ENCODE results near the gene NTF4. TPM values are rescaled to one million over a fixed set of nuclear protein-coding genes. Genes with fewer than 3 reads are reported as not detected.

NTF4 gene
- total RNA-seq, 3 donors from 2014 or later (not counting 1 experiment from before 2014, with no cell fraction given): not detected

DNA sequence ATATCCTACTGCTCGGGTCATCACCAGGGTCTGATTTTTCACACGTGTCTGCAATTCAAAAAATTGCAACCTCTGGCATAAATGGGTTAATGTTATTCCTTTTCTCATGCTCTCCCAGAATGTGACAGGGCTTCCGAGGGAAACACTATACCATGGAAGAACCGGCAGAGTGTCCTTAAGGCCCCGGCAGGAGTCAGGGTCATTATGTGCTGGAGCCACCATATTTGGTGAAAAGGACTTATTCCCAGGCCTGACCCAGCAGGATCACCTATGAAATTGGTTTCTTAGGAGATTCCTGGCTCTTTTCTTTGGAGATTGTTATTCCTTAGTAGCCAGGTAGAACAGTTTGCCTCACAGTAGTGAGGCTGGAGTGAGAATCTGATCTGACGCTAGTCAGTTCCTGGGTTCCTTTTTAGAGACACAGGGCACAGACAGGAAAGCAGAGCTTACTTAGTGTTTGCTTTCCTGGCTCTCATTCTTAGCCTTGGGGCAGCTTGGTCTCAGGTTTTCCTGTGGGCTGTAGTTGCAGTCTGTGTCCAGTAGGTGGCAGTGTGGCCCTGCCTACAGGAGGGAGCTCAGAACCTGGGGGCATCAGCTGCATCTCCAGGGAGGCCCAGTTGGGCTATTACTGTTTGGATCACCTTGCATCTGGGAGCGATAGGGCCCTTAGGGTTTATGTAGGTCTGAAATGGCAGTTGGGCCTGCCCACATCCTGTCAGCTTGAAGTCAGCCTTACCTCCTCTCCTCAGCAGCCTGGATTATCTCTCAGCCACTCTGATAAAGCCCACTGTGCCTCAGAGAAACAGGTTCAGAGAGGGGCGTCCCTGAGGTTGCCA is 33.1 kb upstream of the NTF4 start:
- intact Hi-C loops (cut with micrococcal nuclease): loop anchor here (1.0 to 2.0 kb wide), 3 partner anchors 48 to 111 kb away; no protein-coding TSS in a partner anchor
- no peaks in the 10 kb centered on the region for H3K27me3 ChIP-seq (ENCODE audit: control insufficient read depth, insufficient read depth, low read length)
- H3K4me3 ChIP-seq (ENCODE audit: low read length): no peak overlapping the region
- peaks cover 55% of the 10 kb centered on the region for H3K36me3 ChIP-seq (ENCODE audit: control insufficient read depth, insufficient read depth, low read length)
- H3K9me3 ChIP-seq (ENCODE audit: control insufficient read depth, insufficient read depth, low read length): no peaks in the 10 kb centered on the region
- Mint-ChIP-seq H3K4me1 (peaks cover 0 to 16% of the 10 kb centered on the region in 2 donors), H3K27ac (no peak overlapping the region), H3K27me3 (ENCODE audit: low read depth in 2 of 2) (no peaks in the 10 kb centered on the region), H3K4me3 (no peak overlapping the region), H3K9me3 (no peaks in the 10 kb centered on the region), H3K36me3 (no peaks in the 10 kb centered on the region)
- TF ChIP-seq, protein P1, sequence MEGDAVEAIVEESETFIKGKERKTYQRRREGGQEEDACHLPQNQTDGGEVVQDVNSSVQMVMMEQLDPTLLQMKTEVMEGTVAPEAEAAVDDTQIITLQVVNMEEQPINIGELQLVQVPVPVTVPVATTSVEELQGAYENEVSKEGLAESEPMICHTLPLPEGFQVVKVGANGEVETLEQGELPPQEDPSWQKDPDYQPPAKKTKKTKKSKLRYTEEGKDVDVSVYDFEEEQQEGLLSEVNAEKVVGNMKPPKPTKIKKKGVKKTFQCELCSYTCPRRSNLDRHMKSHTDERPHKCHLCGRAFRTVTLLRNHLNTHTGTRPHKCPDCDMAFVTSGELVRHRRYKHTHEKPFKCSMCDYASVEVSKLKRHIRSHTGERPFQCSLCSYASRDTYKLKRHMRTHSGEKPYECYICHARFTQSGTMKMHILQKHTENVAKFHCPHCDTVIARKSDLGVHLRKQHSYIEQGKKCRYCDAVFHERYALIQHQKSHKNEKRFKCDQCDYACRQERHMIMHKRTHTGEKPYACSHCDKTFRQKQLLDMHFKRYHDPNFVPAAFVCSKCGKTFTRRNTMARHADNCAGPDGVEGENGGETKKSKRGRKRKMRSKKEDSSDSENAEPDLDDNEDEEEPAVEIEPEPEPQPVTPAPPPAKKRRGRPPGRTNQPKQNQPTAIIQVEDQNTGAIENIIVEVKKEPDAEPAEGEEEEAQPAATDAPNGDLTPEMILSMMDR (IDR thresholded peaks at IDR 0.05): peak; percentile 96
- ATAC-seq: peak; percentile 94 to 98 (median 95)
- H3K4me1 ChIP-seq (ENCODE audit: control insufficient read depth, insufficient read depth, low read length): no peaks in the 10 kb centered on the region
- 71% methylated on average over 8 of the region's 8 CpGs for WGBS (ENCODE audit: insufficient coverage)
- DNase-seq: peak; percentile 67 to 88
- no peak overlapping the region for H3K27ac ChIP-seq (ENCODE audit: low read length)

DNA sequence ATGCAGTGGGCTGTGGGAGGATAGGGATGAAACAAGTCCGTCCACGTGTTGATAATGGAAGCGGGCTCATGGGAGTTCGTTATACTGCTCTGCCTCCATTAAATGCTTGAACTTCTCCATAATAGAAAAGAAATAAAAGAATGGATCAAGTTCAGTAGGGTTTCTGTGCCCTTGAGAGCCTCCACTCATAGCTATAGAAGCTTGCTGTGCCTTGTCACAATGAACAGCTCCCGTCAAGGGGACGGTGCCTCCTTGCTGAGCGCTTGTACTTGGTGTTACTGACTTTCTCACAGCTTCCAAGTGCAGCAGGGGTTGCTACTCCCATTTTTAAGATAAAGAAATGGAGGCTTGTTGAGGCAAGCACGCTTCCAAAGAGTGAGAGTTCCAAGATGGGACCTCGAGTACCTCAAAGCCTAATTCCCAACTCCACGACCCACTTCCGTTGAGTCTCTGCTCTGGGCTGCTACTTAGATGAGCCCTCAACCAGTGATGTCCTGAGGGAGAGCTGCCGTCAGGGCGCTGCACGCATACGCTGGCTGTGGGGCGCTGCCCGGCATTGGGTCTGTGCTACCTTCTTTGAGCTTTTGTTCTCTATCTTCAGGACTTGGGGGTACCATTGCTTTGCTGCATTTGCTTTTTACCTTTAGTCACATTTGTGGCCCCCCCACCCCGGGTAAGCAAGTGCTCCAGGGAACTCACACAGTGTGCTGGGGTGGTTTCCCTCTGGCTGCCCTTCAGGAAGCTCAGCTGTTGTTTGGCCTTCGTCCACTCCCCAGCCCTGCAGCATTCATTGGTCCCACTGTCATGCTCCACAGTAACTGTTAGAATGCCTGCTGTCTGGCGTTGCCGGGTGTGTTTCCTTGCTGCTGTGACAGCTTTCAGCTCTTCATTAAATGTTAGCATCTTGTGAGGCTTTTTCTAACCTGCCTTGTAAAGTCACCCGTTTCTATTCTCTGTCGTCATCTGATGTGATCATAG is 30.2 kb upstream of the NTF4 start:
- Mint-ChIP-seq H3K9me3 (no peaks in the 10 kb centered on the region), H3K27me3 (ENCODE audit: low read depth in 2 of 2) (no peaks in the 10 kb centered on the region), H3K36me3 (no peaks in the 10 kb centered on the region), H3K4me1 (peaks cover 0 to 22% of the 10 kb centered on the region in 2 donors), H3K27ac (no peak overlapping the region), H3K4me3 (no peak overlapping the region)
- intact Hi-C loops (cut with micrococcal nuclease): no loop called here
- Histone ChIP-seq H3K9me3 (ENCODE audit: control insufficient read depth, insufficient read depth, low read length) (no peaks in the 10 kb centered on the region), H3K27me3 (ENCODE audit: control insufficient read depth, insufficient read depth, low read length) (no peaks in the 10 kb centered on the region), H3K27ac (ENCODE audit: low read length) (no peak overlapping the region), H3K4me3 (ENCODE audit: low read length) (no peak overlapping the region), H3K4me1 (ENCODE audit: control insufficient read depth, insufficient read depth, low read length) (no peaks in the 10 kb centered on the region), H3K36me3 (ENCODE audit: control insufficient read depth, insufficient read depth, low read length) (peaks cover 60% of the 10 kb centered on the region)
- 90% methylated on average over 20 of the region's 23 CpGs for WGBS (ENCODE audit: insufficient coverage)
- DNase-seq (no peak), ATAC-seq (no peak)
- TF ChIP-seq, protein P1 (IDR thresholded peaks at IDR 0.05): no peak

DNA sequence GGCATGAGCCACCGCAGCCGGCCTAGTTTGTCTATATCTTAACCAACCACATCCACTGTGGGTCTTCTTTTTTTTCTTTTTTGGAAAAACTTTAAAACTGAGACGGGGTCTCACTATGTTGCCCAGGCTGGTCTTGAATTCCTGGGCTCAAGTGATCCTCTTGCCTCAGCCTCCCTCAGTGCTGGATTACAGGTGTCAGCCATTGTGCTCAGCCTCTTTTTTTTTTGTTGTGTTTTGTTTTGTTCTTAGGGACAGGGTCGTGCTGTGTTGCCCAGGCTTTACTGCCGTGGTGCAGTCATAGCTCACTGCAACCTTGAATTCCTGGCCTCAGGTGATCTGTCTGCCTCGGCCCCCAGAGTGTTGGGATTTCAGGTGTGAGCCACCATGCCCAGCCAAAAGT is 28.1 kb upstream of the NTF4 start:
- H3K4me1 ChIP-seq (ENCODE audit: control insufficient read depth, insufficient read depth, low read length): no peaks in the 10 kb centered on the region
- no peaks in the 10 kb centered on the region for H3K9me3 ChIP-seq (ENCODE audit: control insufficient read depth, insufficient read depth, low read length)
- Mint-ChIP-seq H3K36me3 (no peaks in the 10 kb centered on the region), H3K4me1 (peaks cover under 1 to 26% of the 10 kb centered on the region in 2 donors), H3K27ac (no peak overlapping the region), H3K4me3 (no peak overlapping the region), H3K27me3 (ENCODE audit: low read depth in 2 of 2) (no peaks in the 10 kb centered on the region), H3K9me3 (no peaks in the 10 kb centered on the region)
- ATAC-seq (no peak), DNase-seq (no peak)
- H3K4me3 ChIP-seq (ENCODE audit: low read length): no peak overlapping the region
- TF ChIP-seq, protein P1 (IDR thresholded peaks at IDR 0.05): no peak
- WGBS (ENCODE audit: insufficient coverage): 95% methylated on average over 6 of the region's 6 CpGs
- H3K36me3 ChIP-seq (ENCODE audit: control insufficient read depth, insufficient read depth, low read length): peaks cover 48% of the 10 kb centered on the region
- H3K27me3 ChIP-seq (ENCODE audit: control insufficient read depth, insufficient read depth, low read length): no peaks in the 10 kb centered on the region
- H3K27ac ChIP-seq (ENCODE audit: low read length): no peak overlapping the region
- intact Hi-C loops (cut with micrococcal nuclease): no loop called here

Measured in natural killer cell (primary cell).